ENCODE results near the gene HOXC6.
A peak's percentile ranks its signal among the peaks of the same experiment; 100 is the strongest.

Gene HOXC6

GRCh38 chr12:54019091-54019811 is 9.0 kb upstream of the HOXC6 start:
- Histone ChIP-seq H3K9me3 (ENCODE audit: control insufficient read depth, low read length) (no peaks in the 10 kb centered on the region), H3K36me3 (ENCODE audit: control insufficient read depth, insufficient read depth, low read length) (no peaks in the 10 kb centered on the region), H3K27ac (ENCODE audit: low read depth, low read length, severe bottlenecking) (peak overlapping the region; percentile 84), H3K4me3 (ENCODE audit: extremely low read depth, insufficient read depth, low read length, poor library complexity, severe bottlenecking) (peak overlapping the region; percentile 37), H3K4me1 (ENCODE audit: control insufficient read depth, insufficient read depth, low read length, poor library complexity, severe bottlenecking) (peaks cover 9% of the 10 kb centered on the region)
- 3 to 6% methylated on average over 22 to 29 of the region's 43 CpGs for WGBS, 2 experiments (ENCODE audit: insufficient coverage in 2 of 2)

- peak overlapping the region; percentile 84 for H3K27ac ChIP-seq (ENCODE audit: low read depth, low read length, severe bottlenecking)
- H3K9me3 ChIP-seq (ENCODE audit: control insufficient read depth, low read length) = no peaks in the 10 kb centered on the region
- 4 to 7% methylated on average over 7 of the region's 10 CpGs for WGBS, 2 experiments (ENCODE audit: insufficient coverage in 2 of 2)
- no peaks in the 10 kb centered on the region for H3K36me3 ChIP-seq (ENCODE audit: control insufficient read depth, insufficient read depth, low read length)
- H3K4me1 ChIP-seq (ENCODE audit: control insufficient read depth, insufficient read depth, low read length, poor library complexity, severe bottlenecking) = peaks cover 9% of the 10 kb centered on the region
- peak overlapping the region; percentile 36 for H3K4me3 ChIP-seq (ENCODE audit: extremely low read depth, insufficient read depth, low read length, poor library complexity, severe bottlenecking)
These were observed 8.2 kb upstream of the HOXC6 start for GRCh38 chr12:54019924-54020590.

- peaks cover 9% of the 10 kb centered on the region for H3K4me1 ChIP-seq (ENCODE audit: control insufficient read depth, insufficient read depth, low read length, poor library complexity, severe bottlenecking)
- H3K4me3 ChIP-seq (ENCODE audit: extremely low read depth, insufficient read depth, low read length, poor library complexity, severe bottlenecking) = peak overlapping the region; percentile 36
- H3K9me3 ChIP-seq (ENCODE audit: control insufficient read depth, low read length) = no peaks in the 10 kb centered on the region
- H3K36me3 ChIP-seq (ENCODE audit: control insufficient read depth, insufficient read depth, low read length) = no peaks in the 10 kb centered on the region
- H3K27ac ChIP-seq (ENCODE audit: low read depth, low read length, severe bottlenecking) = peak overlapping the region; percentile 41
- WGBS, 2 experiments (ENCODE audit: insufficient coverage in 2 of 2) = 15 to 29% methylated on average over 18 to 21 of the region's 23 CpGs
These were observed 7.4 kb upstream of the HOXC6 start for GRCh38 chr12:54020591-54021405.

GRCh38 chr12:54021432-54022013 is 6.7 kb upstream of the HOXC6 start:
- no peaks in the 10 kb centered on the region for H3K36me3 ChIP-seq (ENCODE audit: control insufficient read depth, insufficient read depth, low read length)
- H3K4me3 ChIP-seq (ENCODE audit: extremely low read depth, insufficient read depth, low read length, poor library complexity, severe bottlenecking) = peak overlapping the region; percentile 8
- no peaks in the 10 kb centered on the region for H3K9me3 ChIP-seq (ENCODE audit: control insufficient read depth, low read length)
- WGBS, 2 experiments (ENCODE audit: insufficient coverage in 2 of 2) = 12 to 17% methylated on average over 4 of the region's 16 CpGs
- peaks cover 9% of the 10 kb centered on the region for H3K4me1 ChIP-seq (ENCODE audit: control insufficient read depth, insufficient read depth, low read length, poor library complexity, severe bottlenecking)
- peak overlapping the region; percentile 41 for H3K27ac ChIP-seq (ENCODE audit: low read depth, low read length, severe bottlenecking)

GRCh38 chr12:54022960-54023884 is 5.0 kb upstream of the HOXC6 start:
- 11 to 19% methylated on average over 4 of the region's 8 CpGs for WGBS, 2 experiments (ENCODE audit: insufficient coverage in 2 of 2)
- Histone ChIP-seq H3K4me3 (ENCODE audit: extremely low read depth, insufficient read depth, low read length, poor library complexity, severe bottlenecking) (no peak overlapping the region), H3K4me1 (ENCODE audit: control insufficient read depth, insufficient read depth, low read length, poor library complexity, severe bottlenecking) (peaks cover 7% of the 10 kb centered on the region)

GRCh38 chr12:54024127-54024526 is 4.1 kb upstream of the HOXC6 start:
- WGBS, 2 experiments (ENCODE audit: insufficient coverage in 2 of 2) = 1 to 6% methylated on average over 10 to 15 of the region's 17 CpGs
- H3K4me1 ChIP-seq (ENCODE audit: control insufficient read depth, insufficient read depth, low read length, poor library complexity, severe bottlenecking) = peaks cover 3% of the 10 kb centered on the region
- no peak overlapping the region for H3K27ac ChIP-seq (ENCODE audit: low read depth, low read length, severe bottlenecking)
- no peaks in the 10 kb centered on the region for H3K36me3 ChIP-seq (ENCODE audit: control insufficient read depth, insufficient read depth, low read length)
- no peaks in the 10 kb centered on the region for H3K9me3 ChIP-seq (ENCODE audit: control insufficient read depth, low read length)
- H3K4me3 ChIP-seq (ENCODE audit: extremely low read depth, insufficient read depth, low read length, poor library complexity, severe bottlenecking) = no peak overlapping the region

More at GRCh38 chr12:54022960-54023884, 5.0 kb upstream of the HOXC6 start:
- H3K36me3 ChIP-seq (ENCODE audit: control insufficient read depth, insufficient read depth, low read length) = no peaks in the 10 kb centered on the region
- no peaks in the 10 kb centered on the region for H3K9me3 ChIP-seq (ENCODE audit: control insufficient read depth, low read length)
- H3K27ac ChIP-seq (ENCODE audit: low read depth, low read length, severe bottlenecking) = no peak overlapping the region

GRCh38 chr12:54024581-54025305 is 3.5 kb upstream of the HOXC6 start:
- H3K36me3 ChIP-seq (ENCODE audit: control insufficient read depth, insufficient read depth, low read length) = no peaks in the 10 kb centered on the region
- no peak overlapping the region for H3K27ac ChIP-seq (ENCODE audit: low read depth, low read length, severe bottlenecking)
- peaks cover 3% of the 10 kb centered on the region for H3K4me1 ChIP-seq (ENCODE audit: control insufficient read depth, insufficient read depth, low read length, poor library complexity, severe bottlenecking)
- H3K9me3 ChIP-seq (ENCODE audit: control insufficient read depth, low read length) = no peaks in the 10 kb centered on the region
- no peak overlapping the region for H3K4me3 ChIP-seq (ENCODE audit: extremely low read depth, insufficient read depth, low read length, poor library complexity, severe bottlenecking)
- 0% methylated on average over 1 of the region's 5 CpGs; no CpG with 5 or more reads in 1 of the 2 experiments for WGBS, 2 experiments (ENCODE audit: insufficient coverage in 2 of 2)

- Histone ChIP-seq H3K9me3 (ENCODE audit: control insufficient read depth, low read length) (no peaks in the 10 kb centered on the region), H3K4me1 (ENCODE audit: control insufficient read depth, insufficient read depth, low read length, poor library complexity, severe bottlenecking) (peaks cover 2% of the 10 kb centered on the region), H3K36me3 (ENCODE audit: control insufficient read depth, insufficient read depth, low read length) (no peaks in the 10 kb centered on the region), H3K27ac (ENCODE audit: low read depth, low read length, severe bottlenecking) (peak overlapping the region; percentile 20), H3K4me3 (ENCODE audit: extremely low read depth, insufficient read depth, low read length, poor library complexity, severe bottlenecking) (no peak overlapping the region)
- WGBS, 2 experiments (ENCODE audit: insufficient coverage in 2 of 2) = 2 to 8% methylated on average over 3 to 6 of the region's 7 CpGs
These were observed 2.5 kb upstream of the HOXC6 start for GRCh38 chr12:54025499-54026405.
